ENCODE results near the gene UBE2D1. TPM values are rescaled to one million over a fixed set of nuclear protein-coding genes. Genes with fewer than 3 reads are reported as not detected.

Gene UBE2D1
- total and polyA plus RNA-seq, 2 of the 4 experiments (the other 2 are of a cell fraction) = 9.1 to 9.7 TPM

GRCh38 chr10:58389024-58389423 is 54.2 kb downstream of the UBE2D1 start:
- intact Hi-C loops (cut with micrococcal nuclease) = no loop called here
- POLR2A ChIA-PET (ENCODE audit: unreplicated experiment) = no interaction called here
- BruUV-seq (replicated peaks) = no TSS peak

More at GRCh38 chr10:58389024-58389423, 54.2 kb downstream of the UBE2D1 start:
- no peak overlapping the region for H2AK9ac ChIP-seq (replicated peaks; ENCODE audit: low read depth, low read length, poor library complexity)
- H3K4me2 ChIP-seq (ENCODE audit: low read depth, low read length) = no peak overlapping the region
- no peaks in the 10 kb centered on the region for H4K20me1 ChIP-seq (ENCODE audit: insufficient read depth, low read length)
- no peak overlapping the region for H3K27ac ChIP-seq (ENCODE audit: insufficient read depth, low read length)
- H2BK15ac ChIP-seq (ENCODE audit: low read depth, low read length) = no peak overlapping the region
- ATAC-seq (ENCODE audit: low read depth) (no peak), DNase-seq (no peak)
- H3K9me3 ChIP-seq (ENCODE audit: control insufficient read depth, insufficient read depth, low read length) = no peaks in the 10 kb centered on the region
- H3K14ac ChIP-seq (replicated peaks; ENCODE audit: low read depth, low read length) = no peak overlapping the region
- dilution Hi-C loops (cut with HindIII; ENCODE audit: low sequenced_read_pairs, unreplicated experiment) = no loop called here
- no peaks in the 10 kb centered on the region for H3K27me3 ChIP-seq (ENCODE audit: control insufficient read depth, insufficient read depth, low read length)
- H3K23ac ChIP-seq (ENCODE audit: low read depth, low read length) = no peak overlapping the region
- no peaks in the 10 kb centered on the region; the same call in 1 of the 2 replicates for H3K4me1 ChIP-seq (ENCODE audit: control insufficient read depth, insufficient read depth, low read length)
- in situ Hi-C loops (cut with MboI; ENCODE audit: low sequenced_read_pairs) = no loop called here
- peaks cover 14 to 21% of the 10 kb centered on the region in 2 experiments; a peak in 3 of 4 replicates for H3K79me1 ChIP-seq (ENCODE audit: low read depth in 1 of 2, low read length in 2 of 2)
- no peak overlapping the region for H2AK5ac ChIP-seq (ENCODE audit: low read depth, low read length)
- H3K18ac ChIP-seq (ENCODE audit: low read depth, low read length) = no peak overlapping the region
- TF ChIP-seq CHD1 (IDR thresholded peaks at IDR 0.05; ENCODE audit: low read depth, low read length) (no peak), MAZ (IDR thresholded peaks at IDR 0.05; ENCODE audit: borderline replicate concordance, low read depth, low read length) (no peak), CTCF (conservative IDR thresholded peaks at IDR 0.05; ENCODE audit: low read depth, low read length) (no peak), POLR2A (IDR thresholded peaks at IDR 0.05; ENCODE audit: low read depth, low read length) (no peak), ELK1 (IDR thresholded peaks at IDR 0.05; ENCODE audit: borderline replicate concordance, low read depth, low read length) (no peak), RCOR1 (IDR thresholded peaks at IDR 0.05; ENCODE audit: insufficient replicate concordance, low read length) (no peak), MXI1 (IDR thresholded peaks at IDR 0.05; ENCODE audit: borderline replicate concordance, low read depth, low read length) (no peak), CEBPB (IDR thresholded peaks at IDR 0.05; ENCODE audit: low read depth, low read length) (no peak), FOS (IDR thresholded peaks at IDR 0.05; ENCODE audit: low read depth, low read length) (no peak), SMC3 (IDR thresholded peaks at IDR 0.05; ENCODE audit: low read depth, low read length) (no peak), BHLHE40 (IDR thresholded peaks at IDR 0.05; ENCODE audit: low read depth, low read length) (no peak), NFE2L2 (IDR thresholded peaks at IDR 0.05; ENCODE audit: low read depth, low read length) (no peak), USF2 (IDR thresholded peaks at IDR 0.05; ENCODE audit: low read depth, low read length) (no peak), RFX5 (IDR thresholded peaks at IDR 0.05; ENCODE audit: low read depth, low read length) (no peak), RAD21 (IDR thresholded peaks at IDR 0.05; ENCODE audit: low read length) (no peak), MAFK (IDR thresholded peaks at IDR 0.05; ENCODE audit: low read depth, low read length) (no peak)
- H3K4me3 ChIP-seq (ENCODE audit: insufficient read depth, low read depth, low read length) = no peak overlapping the region
- no peak overlapping the region for H2BK5ac ChIP-seq (ENCODE audit: low read depth, low read length, poor library complexity, severe bottlenecking)
- H2BK20ac ChIP-seq (ENCODE audit: low read depth, low read length) = no peak overlapping the region
- H4K91ac ChIP-seq (ENCODE audit: insufficient read depth, low read depth, low read length) = no peak overlapping the region
- no peak overlapping the region for H4K8ac ChIP-seq (ENCODE audit: low read depth in 2 of 2, low read length in 2 of 2)
- peaks cover 14% of the 10 kb centered on the region for H3K36me3 ChIP-seq (ENCODE audit: control insufficient read depth, insufficient read depth, low read length)
- no peak overlapping the region for H3K4ac ChIP-seq (ENCODE audit: low read depth, low read length)
- no peaks in the 10 kb centered on the region for H3K9me1 ChIP-seq (ENCODE audit: insufficient read depth, low read length)
- H3K9ac ChIP-seq (ENCODE audit: low read depth, low read length) = no peak overlapping the region
- H2BK120ac ChIP-seq (ENCODE audit: low read depth, low read length) = no peak overlapping the region
- no CpG with 5 or more reads among the region's 3 CpGs for WGBS, 2 experiments (ENCODE audit: extremely low coverage in 2 of 2, insufficient read length in 1 of 2)
- CTCF ChIA-PET = no interaction called here
- no peak overlapping the region for H3K56ac ChIP-seq (ENCODE audit: extremely low read depth, insufficient read depth, low read length)
- no peak overlapping the region for H4K5ac ChIP-seq (ENCODE audit: low read depth, low read length)
- no peak overlapping the region for H2AFZ ChIP-seq (replicated peaks; ENCODE audit: low read length, poor library complexity)
